LNCaP clone FGC (cell line): Measurements from ENCODE around the gene ANKRD55.
"Not testable (repeated sequence)": the region's sequence is repeated elsewhere in the genome, so short reads cannot be mapped to it uniquely, and the experiment has no call there.

ENCODE experiments used
- DNase-seq: peaks from one replicate; pipeline ENCODE4 v3.0.0-alpha.2; 2011; ENCODE audit warnings: low read depth
- H3K4me3 ChIP-seq: 2 replicates; pipeline ENCODE4 v1.5.1; 2011; ENCODE audit warnings: mild to moderate bottlenecking, low read depth, low read length, control low read depth
- CTCF ChIP-seq: IDR thresholded peaks from 2 replicates; pipeline ENCODE4 v1.5.1; 2012; ENCODE audit warnings: mild to moderate bottlenecking; ENCODE audit not compliant: control insufficient read depth, insufficient read depth; ENCODE audit errors: extremely low read depth

Gene ANKRD55

DNA sequence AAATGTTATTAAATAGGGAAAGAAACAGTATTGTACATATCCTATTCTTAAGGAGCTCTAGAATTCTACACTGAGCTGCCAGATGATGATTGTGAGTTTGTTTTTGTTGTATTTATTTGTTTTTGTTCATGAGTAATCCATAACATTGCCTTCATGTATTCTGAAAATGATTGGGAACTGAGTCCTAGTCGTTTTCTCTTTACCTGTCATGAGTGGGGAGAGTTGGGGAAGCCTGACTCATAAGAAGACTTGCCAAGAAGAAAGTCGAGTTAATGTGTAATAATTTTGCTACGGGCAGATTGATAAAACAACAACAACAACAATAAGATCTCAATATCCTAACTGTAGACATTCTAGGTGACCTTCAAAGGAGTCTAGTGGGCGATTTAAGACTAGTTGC lies 103.8 kb downstream of the ANKRD55 start:
- no peak overlapping the region for H3K4me3 ChIP-seq
- TF ChIP-seq CTCF = no peak
- DNase-seq = no peak

- no peak overlapping the region for H3K4me3 ChIP-seq
- DNase-seq = no peak
- no peak for TF ChIP-seq CTCF
Observed at GRCh38 chr5:56128113-56128512, 105.0 kb downstream of the ANKRD55 start.

GRCh38 chr5:56126487-56127179 lies 106.5 kb downstream of the ANKRD55 start:
- no peak overlapping the region for H3K4me3 ChIP-seq
- TF ChIP-seq CTCF = no peak
- no peak for DNase-seq

GRCh38 chr5:56123531-56124243 lies 109.4 kb downstream of the ANKRD55 start:
- TF ChIP-seq CTCF = no peak
- no peak for DNase-seq
- no peak overlapping the region for H3K4me3 ChIP-seq

DNA sequence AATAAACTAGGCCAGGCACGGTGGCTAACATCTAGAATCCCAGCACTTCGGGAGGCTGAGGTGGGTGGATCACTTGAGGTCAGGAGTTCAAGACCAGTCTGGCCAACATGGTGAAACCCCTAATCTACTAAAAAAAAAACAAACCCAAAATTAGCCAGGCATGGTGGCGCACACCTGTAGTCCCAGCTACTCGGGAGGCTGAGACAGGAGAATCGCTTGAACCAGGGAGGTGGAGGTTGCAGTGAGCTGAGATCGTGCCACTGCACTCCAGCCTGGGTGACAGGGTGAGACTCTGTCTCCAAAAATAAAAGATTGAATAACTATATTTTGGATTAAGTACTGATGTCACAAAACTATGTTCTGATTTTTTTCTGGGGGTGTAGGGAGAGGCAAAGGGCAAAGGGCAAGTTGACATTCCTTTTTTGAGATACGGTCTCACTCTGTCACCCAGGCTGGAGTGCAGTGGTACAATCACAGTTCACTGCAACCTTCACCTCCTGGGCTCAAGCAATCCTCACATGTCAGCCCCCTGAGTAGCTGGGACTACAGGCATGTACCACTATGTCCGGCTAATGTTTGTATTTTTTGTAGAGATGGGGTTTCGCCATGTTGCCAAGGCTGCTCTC lies 110.7 kb downstream of the ANKRD55 start:
- not testable (repeated sequence) for DNase-seq

DNA sequence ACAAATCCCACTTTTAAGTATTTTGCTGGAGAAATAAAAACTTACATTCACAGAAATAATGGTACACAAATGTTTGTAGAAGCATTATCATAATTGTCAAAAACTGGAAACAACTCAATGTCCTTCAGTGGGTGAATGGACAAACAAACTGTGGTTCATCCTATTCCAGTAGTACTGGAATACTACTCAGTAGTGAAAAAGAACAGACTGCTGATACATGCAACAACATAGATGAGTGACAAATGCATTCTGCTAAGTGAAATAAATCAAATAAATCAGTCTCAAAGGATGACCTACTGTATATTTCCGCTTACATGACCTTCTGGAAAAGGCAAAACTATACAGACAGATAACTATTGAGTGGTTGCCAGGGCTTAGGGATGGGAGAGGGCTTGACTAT lies 114.1 kb downstream of the ANKRD55 start:
- TF ChIP-seq CTCF = no peak
- no peak for DNase-seq
- H3K4me3 ChIP-seq = no peak overlapping the region

More for the DNA sequence above, 110.7 kb downstream of the ANKRD55 start:
- not testable (repeated sequence) for H3K4me3 ChIP-seq

DNA sequence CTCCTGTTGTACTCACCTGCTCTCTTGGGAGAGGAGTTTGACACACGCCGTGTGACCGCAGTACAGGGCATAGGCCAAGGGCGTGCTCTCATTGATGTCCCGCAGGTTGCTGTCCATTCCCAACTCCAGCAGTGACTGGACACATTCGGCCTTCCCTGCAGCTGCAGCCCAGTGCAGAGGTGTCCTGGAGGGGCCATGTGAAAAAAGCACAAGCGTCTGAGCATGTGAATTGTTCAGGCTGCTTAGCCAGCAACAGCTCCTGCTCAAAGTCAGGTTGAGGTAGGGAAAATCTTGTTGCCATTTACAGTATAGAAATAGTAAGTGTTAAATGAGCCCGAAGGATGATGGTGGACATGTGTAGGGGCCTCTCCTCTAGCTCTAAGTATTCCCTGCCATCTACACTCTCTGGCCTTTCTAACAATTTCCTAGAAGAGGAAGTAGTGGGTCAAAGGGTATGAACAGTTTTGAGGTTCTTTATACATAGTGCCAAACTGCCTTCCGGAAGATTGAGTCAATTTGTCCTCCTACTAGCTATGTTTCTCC lies 116.5 kb downstream of the ANKRD55 start:
- no peak overlapping the region for H3K4me3 ChIP-seq
- TF ChIP-seq CTCF = no peak
- DNase-seq = no peak
